ENCODE measurements around the gene RHPN2.
"Not testable (repeated sequence)": the region's sequence is repeated elsewhere in the genome, so short reads cannot be mapped to it uniquely, and the experiment has no call there.

The RHPN2 gene

DNA sequence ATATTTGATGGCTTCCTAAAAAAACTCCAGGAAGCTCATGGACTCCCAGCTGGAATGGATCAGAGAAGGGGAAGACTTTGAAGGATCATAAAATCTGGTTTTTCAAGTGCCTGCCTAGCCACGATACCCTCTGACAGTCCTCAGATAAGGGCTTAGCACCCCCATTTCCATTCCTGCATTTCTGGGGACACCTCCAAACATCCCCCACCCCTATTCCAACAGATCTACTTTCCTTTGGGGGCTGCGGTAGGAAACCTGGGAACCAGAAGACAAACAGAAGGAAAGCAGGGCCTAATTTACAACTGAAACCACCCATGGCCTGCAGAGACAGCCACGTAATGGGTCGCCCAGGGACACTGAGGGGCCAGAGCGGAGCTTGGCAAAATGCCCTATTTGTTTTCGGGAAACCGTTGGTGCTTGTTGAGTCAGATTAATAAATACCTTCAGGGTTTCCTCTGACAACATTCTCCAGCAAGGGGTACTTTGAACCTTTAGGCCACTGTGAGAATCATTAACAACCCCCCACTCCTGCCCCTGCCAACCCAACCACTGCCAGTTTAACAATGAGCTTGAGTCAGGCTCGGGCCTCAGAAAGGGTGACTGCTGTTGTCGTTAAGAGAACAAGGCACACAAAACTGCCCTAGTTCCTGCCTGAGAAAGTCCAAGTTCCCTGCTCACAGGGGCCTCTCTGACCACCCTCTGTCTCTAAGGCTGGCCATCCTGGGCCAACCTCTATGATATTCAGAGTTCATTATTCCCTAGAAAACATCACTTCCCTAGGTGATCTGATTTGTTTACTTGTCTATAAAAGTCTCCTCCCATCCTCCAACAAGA, 23.5 kb downstream of the RHPN2 start:
- Histone ChIP-seq H3K36me3 (ENCODE audit: control insufficient read depth, insufficient read depth, low read length, severe bottlenecking) (no peaks in the 10 kb centered on the region), H3K27me3 (replicated peaks; ENCODE audit: control insufficient read depth, insufficient read depth, low read length) (no peaks in the 10 kb centered on the region), H3K9me3 (ENCODE audit: control insufficient read depth, low read length) (no peaks in the 10 kb centered on the region), H3K4me3 (ENCODE audit: low read length) (no peak overlapping the region), H3K9ac (ENCODE audit: low read length) (no peak overlapping the region), H3K4me1 (ENCODE audit: control insufficient read depth, insufficient read depth, low read length) (peaks cover 4% of the 10 kb centered on the region)
- DNase-seq (ENCODE audit: low read depth), result no peak

DNA sequence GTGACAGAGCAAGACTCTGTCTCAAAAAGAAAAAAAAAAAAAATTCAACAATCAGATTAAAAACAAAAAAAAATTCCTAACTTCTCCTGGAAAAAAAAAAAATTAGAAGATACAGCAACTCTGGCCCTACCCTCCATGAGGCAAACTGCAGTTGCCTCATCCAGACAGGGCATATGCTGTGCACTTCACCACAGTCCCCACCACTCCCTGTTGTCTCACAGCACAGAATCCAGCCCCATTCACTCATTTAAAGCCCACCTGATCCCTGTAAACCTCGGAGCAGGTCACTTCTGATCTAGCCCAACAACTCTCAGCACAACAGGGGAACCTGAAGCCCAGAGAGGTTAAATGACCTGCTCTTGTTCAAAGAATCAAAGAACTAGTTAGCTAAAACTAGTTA, 24.9 kb downstream of the RHPN2 start:
- no peaks in the 10 kb centered on the region for H3K27me3 ChIP-seq (replicated peaks; ENCODE audit: control insufficient read depth, insufficient read depth, low read length)
- H3K36me3 ChIP-seq (ENCODE audit: control insufficient read depth, insufficient read depth, low read length, severe bottlenecking), result no peaks in the 10 kb centered on the region
- H3K9me3 ChIP-seq (ENCODE audit: control insufficient read depth, low read length), result no peaks in the 10 kb centered on the region
- H3K9ac ChIP-seq (ENCODE audit: low read length), result no peak overlapping the region
- no peak overlapping the region for H3K4me3 ChIP-seq (ENCODE audit: low read length)
- H3K4me1 ChIP-seq (ENCODE audit: control insufficient read depth, insufficient read depth, low read length), result peaks cover 4% of the 10 kb centered on the region
- DNase-seq (ENCODE audit: low read depth), result no peak

DNA sequence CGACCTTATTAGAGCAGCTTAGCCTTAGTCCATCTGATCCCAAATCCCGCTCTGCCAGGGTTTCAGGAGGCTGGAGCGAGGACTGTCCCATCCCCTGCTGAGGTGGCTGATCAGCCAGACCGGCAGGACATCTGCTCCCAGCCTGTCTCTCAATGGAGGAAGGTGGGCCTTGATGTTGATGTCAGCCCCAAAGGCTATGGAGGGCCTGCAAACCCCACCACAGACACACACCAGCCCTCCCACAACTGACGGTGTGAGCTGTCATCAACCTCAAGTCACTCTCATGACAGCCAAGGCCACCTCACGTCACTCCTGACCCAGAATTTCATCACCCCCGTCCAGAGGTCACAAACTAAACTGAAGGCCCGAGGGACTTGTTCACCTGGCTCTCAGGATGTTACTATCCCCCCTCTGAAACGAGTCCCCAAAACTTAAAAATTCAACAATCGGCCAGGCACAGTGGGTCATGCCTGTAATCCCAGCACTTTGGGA, 25.5 kb downstream of the RHPN2 start:
- no peak overlapping the region for H3K9ac ChIP-seq (ENCODE audit: low read length)
- no peaks in the 10 kb centered on the region for H3K27me3 ChIP-seq (replicated peaks; ENCODE audit: control insufficient read depth, insufficient read depth, low read length)
- DNase-seq (ENCODE audit: low read depth), result no peak
- peaks cover 4% of the 10 kb centered on the region for H3K4me1 ChIP-seq (ENCODE audit: control insufficient read depth, insufficient read depth, low read length)
- H3K36me3 ChIP-seq (ENCODE audit: control insufficient read depth, insufficient read depth, low read length, severe bottlenecking), result no peaks in the 10 kb centered on the region
- no peaks in the 10 kb centered on the region for H3K9me3 ChIP-seq (ENCODE audit: control insufficient read depth, low read length)
- H3K4me3 ChIP-seq (ENCODE audit: low read length), result no peak overlapping the region

DNA sequence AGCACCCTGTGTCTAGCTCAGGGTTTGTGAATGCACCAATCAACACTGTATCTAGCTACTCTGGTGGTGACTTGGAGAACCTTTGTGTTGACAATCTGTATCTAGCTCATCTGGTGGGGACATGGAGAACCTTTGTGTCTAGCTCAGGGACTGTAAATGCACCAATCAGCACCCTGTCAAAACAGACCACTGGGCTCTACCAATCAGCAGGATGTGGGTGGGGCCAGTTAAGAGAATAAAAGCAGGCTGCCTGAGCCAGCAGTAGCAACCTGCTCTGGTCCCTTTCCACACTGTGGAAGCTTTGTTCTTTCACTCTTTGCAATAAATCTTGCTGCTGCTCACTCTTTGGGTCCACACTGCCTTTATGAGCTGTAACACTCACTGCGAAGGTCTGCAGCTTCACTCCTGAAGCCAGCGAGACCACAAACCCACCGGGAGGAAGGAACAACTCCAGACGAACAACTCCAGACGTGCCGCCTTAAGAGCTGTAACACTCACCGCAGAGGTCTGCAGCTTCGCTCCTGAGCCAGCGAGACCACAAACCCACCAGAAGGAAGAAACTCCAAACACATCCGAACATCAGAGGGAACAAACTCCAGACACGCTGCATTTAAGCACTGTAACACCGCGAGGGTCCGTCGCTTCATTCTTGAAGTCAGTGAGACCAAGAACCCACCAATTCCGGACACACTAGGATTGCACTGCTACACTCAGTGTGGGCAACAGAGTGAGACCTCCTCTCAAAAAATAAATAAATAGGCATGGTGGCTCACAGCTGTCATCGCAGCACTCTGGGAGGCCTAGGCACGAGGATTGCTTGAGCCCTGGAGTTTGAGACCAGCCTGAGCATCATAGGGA, 27.3 kb downstream of the RHPN2 start:
- not testable (repeated sequence) for DNase-seq (ENCODE audit: low read depth); H3K36me3 ChIP-seq (ENCODE audit: control insufficient read depth, insufficient read depth, low read length, severe bottlenecking); H3K27me3 ChIP-seq (replicated peaks; ENCODE audit: control insufficient read depth, insufficient read depth, low read length); H3K4me3 ChIP-seq (ENCODE audit: low read length); H3K9me3 ChIP-seq (ENCODE audit: control insufficient read depth, low read length); H3K4me1 ChIP-seq (ENCODE audit: control insufficient read depth, insufficient read depth, low read length); H3K9ac ChIP-seq (ENCODE audit: low read length)

DNA sequence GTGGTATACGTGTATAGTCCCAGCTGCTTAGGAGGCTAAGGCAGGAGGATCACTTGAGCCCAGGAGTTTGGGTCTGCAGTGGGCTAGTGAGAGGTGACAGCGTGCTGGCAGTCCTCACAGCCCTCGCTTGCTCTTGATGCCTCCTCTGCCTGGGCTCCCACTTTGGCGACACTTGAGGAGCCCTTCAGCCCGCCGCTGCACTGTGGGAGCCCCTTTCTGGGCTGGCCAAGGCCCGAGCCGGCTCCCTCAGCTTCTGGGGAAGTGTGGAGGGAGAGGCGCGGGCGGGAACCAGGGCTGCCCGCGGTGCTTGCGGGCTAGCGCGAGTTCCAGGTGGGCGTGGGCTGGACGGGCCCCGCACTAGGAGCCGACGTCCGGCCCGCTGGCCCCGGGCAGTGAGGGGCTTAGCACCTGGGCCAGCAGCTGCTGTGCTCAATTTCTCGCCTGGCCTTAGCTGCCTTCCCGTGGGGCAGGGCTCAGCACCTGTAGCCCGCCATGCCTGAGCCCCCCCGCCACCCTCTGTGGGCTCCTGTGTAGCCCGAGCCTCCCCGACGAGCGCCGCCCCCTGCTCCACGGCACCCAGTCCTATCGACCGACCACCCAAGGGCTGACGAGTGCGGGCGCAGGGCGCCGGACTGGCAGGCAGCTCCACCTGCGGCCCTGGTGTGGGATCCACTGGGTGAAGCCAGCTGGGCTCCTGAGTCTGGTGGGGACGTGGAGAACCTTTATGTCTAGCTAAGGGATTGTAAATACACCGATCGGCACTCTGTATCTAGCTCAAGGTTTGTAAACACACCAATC, 28.1 kb downstream of the RHPN2 start:
- H3K4me3 ChIP-seq (ENCODE audit: low read length); DNase-seq (ENCODE audit: low read depth); H3K9ac ChIP-seq (ENCODE audit: low read length); H3K9me3 ChIP-seq (ENCODE audit: control insufficient read depth, low read length); H3K27me3 ChIP-seq (replicated peaks; ENCODE audit: control insufficient read depth, insufficient read depth, low read length); H3K4me1 ChIP-seq (ENCODE audit: control insufficient read depth, insufficient read depth, low read length); H3K36me3 ChIP-seq (ENCODE audit: control insufficient read depth, insufficient read depth, low read length, severe bottlenecking): not testable (repeated sequence)

GRCh38 chr19:33035461-33035860, 29.2 kb downstream of the RHPN2 start:
- H3K27me3 ChIP-seq (replicated peaks; ENCODE audit: control insufficient read depth, insufficient read depth, low read length), result no peaks in the 10 kb centered on the region
- H3K4me1 ChIP-seq (ENCODE audit: control insufficient read depth, insufficient read depth, low read length), result no peaks in the 10 kb centered on the region
- DNase-seq (ENCODE audit: low read depth), result no peak
- no peaks in the 10 kb centered on the region for H3K36me3 ChIP-seq (ENCODE audit: control insufficient read depth, insufficient read depth, low read length, severe bottlenecking)
- H3K4me3 ChIP-seq (ENCODE audit: low read length), result no peak overlapping the region
- H3K9ac ChIP-seq (ENCODE audit: low read length), result no peak overlapping the region
- no peaks in the 10 kb centered on the region for H3K9me3 ChIP-seq (ENCODE audit: control insufficient read depth, low read length)

GRCh38 chr19:33032218-33032781, 32.4 kb downstream of the RHPN2 start:
- Histone ChIP-seq H3K4me1 (ENCODE audit: control insufficient read depth, insufficient read depth, low read length) (no peaks in the 10 kb centered on the region), H3K4me3 (ENCODE audit: low read length) (no peak overlapping the region), H3K27me3 (replicated peaks; ENCODE audit: control insufficient read depth, insufficient read depth, low read length) (no peaks in the 10 kb centered on the region), H3K36me3 (ENCODE audit: control insufficient read depth, insufficient read depth, low read length, severe bottlenecking) (no peaks in the 10 kb centered on the region), H3K9me3 (ENCODE audit: control insufficient read depth, low read length) (peaks cover 4% of the 10 kb centered on the region), H3K9ac (ENCODE audit: low read length) (no peak overlapping the region)
- no peak for DNase-seq (ENCODE audit: low read depth)

- no peaks in the 10 kb centered on the region for H3K36me3 ChIP-seq (ENCODE audit: control insufficient read depth, insufficient read depth, low read length, severe bottlenecking)
- H3K4me3 ChIP-seq (ENCODE audit: low read length), result no peak overlapping the region
- peaks cover 4% of the 10 kb centered on the region for H3K9me3 ChIP-seq (ENCODE audit: control insufficient read depth, low read length)
- H3K4me1 ChIP-seq (ENCODE audit: control insufficient read depth, insufficient read depth, low read length), result no peaks in the 10 kb centered on the region
- H3K9ac ChIP-seq (ENCODE audit: low read length), result no peak overlapping the region
- no peaks in the 10 kb centered on the region for H3K27me3 ChIP-seq (replicated peaks; ENCODE audit: control insufficient read depth, insufficient read depth, low read length)
- DNase-seq (ENCODE audit: low read depth), result no peak
These were observed 34.9 kb downstream of the RHPN2 start for GRCh38 chr19:33029746-33030303.

GRCh38 chr19:33026602-33027001, 38.1 kb downstream of the RHPN2 start:
- DNase-seq (ENCODE audit: low read depth); H3K4me3 ChIP-seq (ENCODE audit: low read length); H3K27me3 ChIP-seq (replicated peaks; ENCODE audit: control insufficient read depth, insufficient read depth, low read length); H3K9ac ChIP-seq (ENCODE audit: low read length); H3K36me3 ChIP-seq (ENCODE audit: control insufficient read depth, insufficient read depth, low read length, severe bottlenecking); H3K9me3 ChIP-seq (ENCODE audit: control insufficient read depth, low read length); H3K4me1 ChIP-seq (ENCODE audit: control insufficient read depth, insufficient read depth, low read length): not testable (repeated sequence)

GRCh38 chr19:33025468-33026238, 39.0 kb downstream of the RHPN2 start:
- not testable (repeated sequence) for H3K4me3 ChIP-seq (ENCODE audit: low read length); DNase-seq (ENCODE audit: low read depth); H3K4me1 ChIP-seq (ENCODE audit: control insufficient read depth, insufficient read depth, low read length); H3K9ac ChIP-seq (ENCODE audit: low read length); H3K27me3 ChIP-seq (replicated peaks; ENCODE audit: control insufficient read depth, insufficient read depth, low read length); H3K9me3 ChIP-seq (ENCODE audit: control insufficient read depth, low read length); H3K36me3 ChIP-seq (ENCODE audit: control insufficient read depth, insufficient read depth, low read length, severe bottlenecking)
